GM18505 (cell line): Measurements from ENCODE around the gene DESI2.
"Not testable (repeated sequence)": the region's sequence is repeated elsewhere in the genome, so short reads cannot be mapped to it uniquely, and the experiment has no call there.

ENCODE experiments used
- ATAC-seq: cut with Tn5 transposase; IDR thresholded peaks from one replicate; pipeline ENCODE4 v1.9.1; 2021; ENCODE audit not compliant: unreplicated experiment
- POLR2A ChIP-seq: IDR thresholded peaks from 4 replicates; pipeline ENCODE4 v1.6.1; 2011; ENCODE audit warnings: borderline replicate concordance; ENCODE audit not compliant: insufficient read depth, insufficient read length; ENCODE audit errors: extremely low read depth

The DESI2 gene

DNA sequence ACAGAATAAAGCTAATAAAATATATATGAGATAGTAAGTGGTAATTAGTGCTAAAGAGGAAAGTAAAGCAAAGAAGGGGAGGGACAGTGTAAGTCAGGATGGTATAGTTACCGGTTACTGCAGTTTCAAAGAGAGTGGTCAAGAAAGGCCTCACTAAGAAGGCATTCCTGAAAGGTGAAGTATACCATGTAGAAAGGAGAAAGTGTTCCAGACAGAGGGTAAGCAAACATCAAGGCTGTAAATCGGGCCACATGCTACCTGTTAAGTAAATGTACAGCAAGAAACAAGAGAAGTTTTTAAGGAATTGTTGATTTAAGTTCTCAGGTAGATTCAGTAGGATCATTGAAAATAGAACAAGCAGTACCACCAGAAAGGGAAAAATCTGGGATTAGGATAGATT is 9.7 kb downstream of the DESI2 start:
- ATAC-seq = no peak
- no peak for TF ChIP-seq POLR2A

GRCh38 chr1:244664353-244664752 is 11.4 kb downstream of the DESI2 start:
- no peak for ATAC-seq
- no peak for TF ChIP-seq POLR2A

DNA sequence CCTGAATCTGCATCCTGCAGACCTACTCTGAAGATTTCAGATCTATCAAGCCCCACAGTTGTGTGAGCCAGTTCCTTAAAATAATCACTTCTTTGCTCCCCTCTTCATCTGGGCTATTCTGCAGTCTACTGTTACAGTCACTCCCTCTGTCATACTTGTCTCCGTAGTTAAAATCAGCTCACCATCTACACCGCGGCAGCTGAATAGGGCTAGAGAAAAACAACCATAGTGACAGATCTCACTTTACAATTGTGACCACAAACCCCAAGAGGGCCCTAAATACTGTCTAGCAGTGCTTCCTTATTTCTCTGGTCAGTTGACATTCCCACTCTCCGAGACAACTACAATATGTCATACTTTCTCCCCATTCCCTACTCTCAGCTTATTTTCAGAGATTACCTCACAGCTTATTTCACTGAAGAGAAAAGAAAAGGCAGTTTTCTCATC is 12.9 kb downstream of the DESI2 start:
- ATAC-seq = no peak
- no peak for TF ChIP-seq POLR2A

DNA sequence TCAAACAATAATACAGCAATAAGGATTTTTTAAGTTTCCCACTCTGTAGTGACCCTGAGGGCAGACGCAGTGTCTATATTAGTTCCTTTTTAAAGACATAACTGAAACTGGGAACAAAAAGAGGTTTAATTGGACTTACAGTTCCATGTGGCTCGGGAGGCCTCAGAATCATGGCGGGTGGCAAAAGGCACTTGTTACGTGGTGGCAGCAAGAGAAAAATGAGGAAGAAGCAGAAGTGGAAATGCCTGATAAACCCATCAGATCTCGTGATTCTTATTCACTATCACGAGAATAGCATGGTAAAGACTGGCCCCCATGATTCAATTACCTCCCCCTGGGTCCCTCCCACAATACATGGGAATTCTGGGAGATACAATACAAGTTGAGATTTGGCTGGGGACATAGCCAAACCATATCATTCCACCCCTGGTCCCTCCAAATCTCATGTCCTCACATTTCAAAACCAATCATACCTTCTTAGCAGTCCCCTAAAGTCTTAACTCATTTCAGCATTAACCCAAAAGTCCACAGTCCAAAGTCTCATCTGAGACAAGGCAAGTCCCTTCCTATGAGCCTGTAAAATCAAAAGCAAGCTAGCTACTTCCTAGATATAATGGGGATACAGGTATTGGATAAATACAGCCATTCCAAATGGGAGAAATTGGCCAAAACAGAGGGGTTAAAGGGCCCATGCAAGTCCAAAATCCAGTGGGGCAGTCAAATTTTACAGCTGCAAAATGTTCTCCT is 13.9 kb downstream of the DESI2 start:
- not testable (repeated sequence) for ATAC-seq

DNA sequence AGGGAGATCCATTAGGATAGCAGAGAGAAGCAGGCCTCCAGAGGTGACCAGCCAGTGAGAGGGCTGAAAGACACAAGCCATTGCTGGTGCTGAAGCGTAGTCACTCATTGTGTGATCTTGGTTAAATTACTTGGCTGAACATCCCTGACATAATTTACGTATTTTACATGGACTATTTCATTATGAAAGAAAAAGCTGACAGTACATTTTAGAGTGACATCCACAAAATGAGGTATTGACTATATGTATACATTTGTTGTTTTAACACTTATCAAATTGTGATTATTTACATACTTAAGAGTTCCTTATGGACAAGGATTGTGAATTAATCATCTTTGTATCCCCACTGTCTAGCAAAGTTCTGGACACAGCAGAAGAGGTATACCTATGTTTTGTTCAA is 14.9 kb downstream of the DESI2 start:
- TF ChIP-seq POLR2A = no peak
- ATAC-seq = no peak

DNA sequence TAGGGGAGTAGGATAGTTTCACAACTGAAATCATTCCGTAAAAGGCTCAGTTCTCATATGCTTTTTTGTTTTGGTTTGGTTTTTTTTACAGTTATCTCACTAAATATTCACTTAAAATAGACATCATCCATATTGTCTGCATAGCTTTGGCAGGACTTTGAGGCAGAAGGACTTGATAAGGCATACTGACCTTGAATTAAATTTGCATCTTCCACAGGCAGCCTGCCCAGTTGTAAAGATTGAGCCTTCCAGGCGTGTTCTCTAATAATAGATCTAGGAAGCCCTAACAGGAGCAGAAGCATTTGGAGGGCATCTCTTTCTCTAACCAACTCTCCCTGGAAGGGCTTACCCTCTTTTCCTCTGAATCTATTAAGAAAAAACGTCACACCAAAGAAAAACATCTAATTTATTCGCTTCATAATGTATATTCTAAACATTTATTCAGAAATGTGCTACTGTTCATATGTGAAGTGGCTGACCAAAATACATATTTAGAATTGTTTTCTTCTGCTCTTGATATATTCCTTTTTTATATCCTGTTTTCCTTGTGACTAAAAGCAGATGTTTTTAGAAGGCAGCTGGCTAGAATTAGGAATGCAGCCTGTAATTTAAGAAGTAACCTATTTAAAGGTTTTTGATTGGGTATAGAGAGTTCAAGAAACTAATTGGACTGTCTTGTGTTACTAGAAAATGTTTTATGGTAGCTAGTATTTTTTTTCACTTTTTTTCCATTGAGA is 20.2 kb downstream of the DESI2 start:
- no peak for TF ChIP-seq POLR2A
- no peak for ATAC-seq

DNA sequence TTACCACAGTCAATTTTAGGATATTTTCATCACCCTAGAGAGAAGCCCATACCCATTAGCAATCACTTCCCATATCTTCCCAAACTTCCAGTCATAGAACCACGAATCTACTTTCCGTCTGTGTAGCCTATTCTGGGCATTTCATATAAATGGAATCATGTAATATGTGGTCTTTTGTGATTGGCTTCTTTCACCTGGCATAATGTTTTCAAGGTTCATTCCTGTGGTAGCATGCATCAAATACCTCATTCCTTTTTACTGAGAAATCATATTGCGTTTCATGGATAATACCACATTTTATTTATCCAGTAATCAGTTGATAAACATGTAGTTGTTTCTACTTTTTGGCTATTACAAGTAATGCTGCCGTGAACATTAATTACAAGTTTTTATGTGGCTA is 21.5 kb downstream of the DESI2 start:
- TF ChIP-seq POLR2A = no peak
- ATAC-seq = no peak

- no peak for ATAC-seq
- no peak for TF ChIP-seq POLR2A
These were observed 22.2 kb downstream of the DESI2 start for GRCh38 chr1:244675167-244675566.

DNA sequence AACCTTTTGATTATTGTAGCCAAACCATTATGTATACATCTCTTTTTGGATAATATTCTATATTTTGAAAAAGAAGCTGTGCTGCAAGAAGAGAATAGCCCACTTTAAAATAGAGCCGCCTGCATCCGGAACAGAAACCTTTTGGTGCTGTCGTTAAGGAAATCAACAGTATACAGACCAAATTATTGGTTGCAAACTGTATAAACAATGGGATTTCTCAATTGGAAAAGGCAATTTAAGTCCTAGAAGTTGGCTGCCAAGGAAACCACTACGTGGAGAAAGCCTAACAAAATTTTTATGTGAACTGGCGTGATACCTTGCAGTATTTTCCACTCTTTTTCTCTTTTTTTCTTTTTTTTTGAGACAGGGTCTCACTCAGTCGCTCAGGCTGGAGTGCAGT is 25.8 kb downstream of the DESI2 start:
- no peak for ATAC-seq
- no peak for TF ChIP-seq POLR2A

GRCh38 chr1:244680667-244681066 is 27.7 kb downstream of the DESI2 start:
- no peak for ATAC-seq
- TF ChIP-seq POLR2A = no peak

DNA sequence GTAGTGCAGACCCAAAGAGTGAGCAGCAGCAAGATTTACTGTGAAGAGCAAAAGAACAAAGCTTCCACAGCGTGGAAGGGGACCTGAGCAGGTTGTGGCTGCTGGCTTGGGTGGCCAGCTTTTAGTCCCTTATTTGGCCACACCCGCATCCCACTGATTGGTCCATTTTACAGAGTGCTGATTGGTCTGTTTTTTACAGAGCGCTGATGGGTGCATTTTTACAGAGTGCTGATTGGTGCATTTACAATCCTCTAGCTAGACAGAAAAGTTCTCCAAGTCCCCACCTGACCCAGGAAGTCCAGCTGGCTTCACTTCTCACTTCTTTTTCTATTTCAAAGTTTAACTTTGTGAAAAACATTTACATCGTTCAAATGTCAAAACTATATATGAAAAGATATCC is 29.2 kb downstream of the DESI2 start:
- not testable (repeated sequence) for ATAC-seq

DNA sequence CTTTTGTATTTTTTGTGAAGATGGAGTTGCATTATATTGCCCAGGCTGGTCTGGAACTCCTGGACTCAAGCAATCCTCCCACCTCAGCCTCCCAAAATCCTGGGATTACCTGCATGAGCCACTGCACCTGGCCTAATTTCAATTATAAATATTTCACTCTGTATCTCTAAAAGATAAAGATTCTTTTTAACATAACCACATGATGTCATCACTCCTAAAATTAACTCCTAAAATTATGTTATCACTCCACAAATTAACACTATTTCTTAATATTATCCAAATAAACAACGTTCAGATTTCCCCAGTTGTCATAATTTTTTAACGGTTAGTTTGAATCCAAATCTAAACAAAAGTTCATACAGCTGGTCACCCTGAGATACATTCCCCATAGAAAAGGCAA is 43.0 kb downstream of the DESI2 start:
- no peak for ATAC-seq
- TF ChIP-seq POLR2A = no peak

- ATAC-seq = no peak
- no peak for TF ChIP-seq POLR2A
These were observed 46.8 kb downstream of the DESI2 start for GRCh38 chr1:244699741-244700140.

- ATAC-seq = no peak
These were observed 47.9 kb downstream of the DESI2 start for GRCh38 chr1:244700808-244701207.

More at GRCh38 chr1:244700808-244701207, 47.9 kb downstream of the DESI2 start:
- no peak for TF ChIP-seq POLR2A
